Loucy (cell line): ENCODE data around the gene CYP27A1.

Experiments
- H2AFZ ChIP-seq: fragments of 200-600 bp; sonication (generic); 2 replicates; pipeline ENCODE4 v1.6.0; 2016; ENCODE audit warnings: antibody characterized with exemption, mild to moderate bottlenecking, low read length, moderate library complexity
- H3F3A ChIP-seq: fragments of 200-600 bp; 2 replicates; pipeline ENCODE4 v1.6.0; 2016; ENCODE audit warnings: antibody characterized with exemption, low read depth, mild to moderate bottlenecking
- H3K27me3 ChIP-seq: fragments of 200-600 bp; sonication (generic); 2 replicates; pipeline ENCODE4 v1.6.1; 2014; ENCODE audit warnings: low read length, mild to moderate bottlenecking; ENCODE audit not compliant: insufficient read depth, poor library complexity, severe bottlenecking
- H3K36me3 ChIP-seq: fragments of 200-600 bp; sonication (generic); 2 replicates; pipeline ENCODE4 v1.6.1; 2016; ENCODE audit warnings: low read length; ENCODE audit not compliant: insufficient read depth
- H3K4me1 ChIP-seq: fragments of 200-600 bp; sonication (generic); 2 replicates; pipeline ENCODE4 v1.5.1; 2014; ENCODE audit warnings: low read length, mild to moderate bottlenecking; ENCODE audit not compliant: insufficient read depth, poor library complexity, severe bottlenecking
- H3K4me2 ChIP-seq: fragments of 200-600 bp; sonication (generic); 2 replicates; pipeline ENCODE4 v1.6.0; 2014; ENCODE audit warnings: antibody characterized with exemption, low read length, low read depth, mild to moderate bottlenecking; ENCODE audit not compliant: poor library complexity, severe bottlenecking
- H3K4me3 ChIP-seq: fragments of 200-600 bp; sonication (generic); 2 replicates; pipeline ENCODE4 v1.5.1; 2014; ENCODE audit warnings: low read length, mild to moderate bottlenecking, mixed read lengths; ENCODE audit not compliant: poor library complexity, severe bottlenecking
- H3K79me2 ChIP-seq: fragments of 200-600 bp; sonication (generic); 2 replicates; pipeline ENCODE4 v1.6.1; 2014; ENCODE audit warnings: low read length; ENCODE audit not compliant: insufficient read depth
- H3K9ac ChIP-seq: fragments of 200-600 bp; sonication (generic); 2 replicates; pipeline ENCODE4 v1.6.0; 2014; ENCODE audit warnings: mild to moderate bottlenecking, low read depth, low read length, moderate library complexity; ENCODE audit not compliant: poor library complexity, severe bottlenecking
- H3K9me2 ChIP-seq: fragments of 200-600 bp; sonication (generic); replicated peaks from 2 replicates; pipeline ENCODE4 v1.6.1; 2016; ENCODE audit warnings: low read depth, low read length, mixed read lengths
- H3K9me3 ChIP-seq: fragments of 200-600 bp; sonication (generic); 2 replicates; pipeline ENCODE4 v1.6.1; 2014; ENCODE audit warnings: mild to moderate bottlenecking, antibody characterized with exemption, low read length, low read depth; ENCODE audit not compliant: insufficient read depth
- H4K20me1 ChIP-seq: fragments of 200-600 bp; sonication (generic); 2 replicates; pipeline ENCODE4 v1.6.0; 2014; ENCODE audit warnings: antibody characterized with exemption, low read length, mild to moderate bottlenecking; ENCODE audit not compliant: insufficient read depth, poor library complexity, severe bottlenecking
- EZH2phosphoT487 ChIP-seq: fragments of 200-600 bp; IDR thresholded peaks from 2 replicates; pipeline ENCODE4 v1.6.1; 2018; ENCODE audit warnings: antibody characterized with exemption, mild to moderate bottlenecking, moderate library complexity, borderline replicate concordance
- TF ChIP-seq, protein P1 (sequence below): fragments of 200-600 bp; sonication (generic); conservative IDR thresholded peaks from 2 replicates; pipeline ENCODE4 v1.5.1; 2014; ENCODE audit warnings: mild to moderate bottlenecking, antibody characterized with exemption, low read length

The CYP27A1 gene

DNA sequence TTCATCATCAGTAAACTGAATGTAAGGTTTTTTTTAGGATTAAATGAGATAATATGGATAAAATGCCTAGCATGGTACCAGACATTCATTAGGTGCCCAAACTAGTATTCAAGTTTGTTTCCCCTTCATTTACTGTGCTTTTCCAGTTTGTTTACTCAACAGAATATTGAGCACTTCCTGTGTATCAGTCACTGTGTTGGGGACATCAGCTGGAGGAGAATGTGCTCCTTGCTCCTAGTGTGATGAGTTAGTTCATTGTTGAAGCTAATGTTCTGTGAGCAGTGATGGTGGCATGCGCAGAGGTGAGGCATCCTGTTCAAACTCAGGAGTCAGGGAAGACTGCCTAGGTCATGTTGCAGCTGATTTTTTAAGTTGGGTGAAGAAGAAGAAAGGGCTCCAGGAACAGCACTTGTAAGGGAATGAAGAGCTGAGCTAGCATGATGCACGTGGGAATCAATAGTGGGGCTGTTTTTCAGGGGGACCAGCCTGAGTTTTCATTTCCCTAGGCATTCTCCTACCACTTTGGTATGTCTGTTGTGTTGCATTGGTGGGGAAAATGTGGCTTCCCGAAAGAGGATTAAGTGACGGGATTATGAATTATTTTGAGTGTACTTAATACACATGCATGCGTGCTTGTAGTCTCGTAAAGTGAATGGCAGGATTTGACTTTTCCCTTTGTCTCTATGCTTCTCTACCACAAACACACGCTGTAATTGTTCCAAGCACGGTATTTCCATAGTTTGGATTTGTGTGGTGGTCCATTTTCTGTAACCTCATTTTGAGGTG, 47.6 kb upstream of the CYP27A1 start:
- Histone ChIP-seq H3K4me1 (no peaks in the 10 kb centered on the region), H3K27me3 (no peaks in the 10 kb centered on the region), H3K4me2 (no peak overlapping the region), H3K79me2 (peaks cover 2% of the 10 kb centered on the region; the same call in 1 of the 2 replicates), H2AFZ (no peak overlapping the region), H3K36me3 (peaks cover 29% of the 10 kb centered on the region), H3K9ac (no peak overlapping the region), H3K4me3 (no peak overlapping the region), H3K9me3 (no peaks in the 10 kb centered on the region), H3K9me2 (no peaks in the 10 kb centered on the region), H4K20me1 (no peaks in the 10 kb centered on the region), H3F3A (no peaks in the 10 kb centered on the region)
- TF ChIP-seq, protein P1, sequence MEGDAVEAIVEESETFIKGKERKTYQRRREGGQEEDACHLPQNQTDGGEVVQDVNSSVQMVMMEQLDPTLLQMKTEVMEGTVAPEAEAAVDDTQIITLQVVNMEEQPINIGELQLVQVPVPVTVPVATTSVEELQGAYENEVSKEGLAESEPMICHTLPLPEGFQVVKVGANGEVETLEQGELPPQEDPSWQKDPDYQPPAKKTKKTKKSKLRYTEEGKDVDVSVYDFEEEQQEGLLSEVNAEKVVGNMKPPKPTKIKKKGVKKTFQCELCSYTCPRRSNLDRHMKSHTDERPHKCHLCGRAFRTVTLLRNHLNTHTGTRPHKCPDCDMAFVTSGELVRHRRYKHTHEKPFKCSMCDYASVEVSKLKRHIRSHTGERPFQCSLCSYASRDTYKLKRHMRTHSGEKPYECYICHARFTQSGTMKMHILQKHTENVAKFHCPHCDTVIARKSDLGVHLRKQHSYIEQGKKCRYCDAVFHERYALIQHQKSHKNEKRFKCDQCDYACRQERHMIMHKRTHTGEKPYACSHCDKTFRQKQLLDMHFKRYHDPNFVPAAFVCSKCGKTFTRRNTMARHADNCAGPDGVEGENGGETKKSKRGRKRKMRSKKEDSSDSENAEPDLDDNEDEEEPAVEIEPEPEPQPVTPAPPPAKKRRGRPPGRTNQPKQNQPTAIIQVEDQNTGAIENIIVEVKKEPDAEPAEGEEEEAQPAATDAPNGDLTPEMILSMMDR = no peak
- TF ChIP-seq EZH2phosphoT487 = no peak

DNA sequence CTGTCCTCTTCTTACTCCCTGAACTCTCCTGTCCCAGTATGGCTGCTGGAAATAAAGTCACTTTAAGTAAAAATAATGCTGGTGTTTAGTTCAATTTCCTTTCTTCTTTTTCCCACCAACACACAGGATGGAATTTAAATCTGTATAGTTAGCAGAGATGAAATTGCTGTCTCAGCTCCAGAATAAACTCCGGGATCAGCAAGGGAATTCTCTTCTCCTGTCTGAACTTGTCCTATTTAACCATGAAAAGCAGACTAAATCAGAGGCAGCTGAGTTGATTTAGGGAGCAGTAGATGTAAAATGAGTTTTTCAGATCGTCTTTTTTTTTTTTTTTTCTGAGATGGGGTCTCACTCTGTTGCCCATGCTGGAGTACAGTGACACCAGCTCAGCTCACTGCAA, 45.4 kb upstream of the CYP27A1 start:
- no peaks in the 10 kb centered on the region for H3K9me2 ChIP-seq
- peaks cover 51% of the 10 kb centered on the region for H3K36me3 ChIP-seq
- H3K9me3 ChIP-seq = no peaks in the 10 kb centered on the region
- H3K4me1 ChIP-seq = no peaks in the 10 kb centered on the region
- H3K79me2 ChIP-seq = peaks cover 2% of the 10 kb centered on the region; the same call in 1 of the 2 replicates
- H3K27me3 ChIP-seq = no peaks in the 10 kb centered on the region
- no peak for TF ChIP-seq EZH2phosphoT487
- H3K4me2 ChIP-seq = no peak overlapping the region
- H3K4me3 ChIP-seq = no peak overlapping the region
- H4K20me1 ChIP-seq = no peaks in the 10 kb centered on the region
- no peak overlapping the region for H3K9ac ChIP-seq
- no peaks in the 10 kb centered on the region for H3F3A ChIP-seq
- H2AFZ ChIP-seq = no peak overlapping the region

DNA sequence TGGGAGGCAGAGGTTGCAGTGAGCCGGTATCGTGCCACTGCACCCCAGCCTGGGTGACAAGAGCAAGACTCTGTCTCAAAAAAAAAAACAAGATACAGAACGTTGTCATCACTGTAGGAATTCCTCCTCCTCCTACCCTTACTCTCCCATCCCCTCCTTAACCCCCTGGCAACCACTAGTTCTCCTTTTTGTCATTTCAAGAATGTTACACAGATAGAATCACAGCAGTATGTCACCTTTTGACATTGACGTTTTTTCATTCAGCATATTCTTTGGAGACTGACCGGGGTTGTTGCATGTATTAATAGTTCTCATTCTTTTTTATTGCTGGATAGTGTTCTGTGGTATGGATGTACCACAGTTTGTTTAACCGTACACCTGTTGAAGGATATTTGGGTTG, 38.9 kb upstream of the CYP27A1 start:
- Histone ChIP-seq H3K9ac (no peak overlapping the region), H3K9me3 (no peaks in the 10 kb centered on the region), H3K36me3 (peaks cover 83% of the 10 kb centered on the region), H3K4me1 (no peaks in the 10 kb centered on the region), H3K9me2 (no peaks in the 10 kb centered on the region), H3K4me2 (no peak overlapping the region), H3K27me3 (no peaks in the 10 kb centered on the region), H3K79me2 (no peaks in the 10 kb centered on the region), H3F3A (no peaks in the 10 kb centered on the region), H4K20me1 (no peaks in the 10 kb centered on the region), H3K4me3 (no peak overlapping the region), H2AFZ (no peak overlapping the region)
- no peak for TF ChIP-seq EZH2phosphoT487
- TF ChIP-seq, protein P1 = no peak

DNA sequence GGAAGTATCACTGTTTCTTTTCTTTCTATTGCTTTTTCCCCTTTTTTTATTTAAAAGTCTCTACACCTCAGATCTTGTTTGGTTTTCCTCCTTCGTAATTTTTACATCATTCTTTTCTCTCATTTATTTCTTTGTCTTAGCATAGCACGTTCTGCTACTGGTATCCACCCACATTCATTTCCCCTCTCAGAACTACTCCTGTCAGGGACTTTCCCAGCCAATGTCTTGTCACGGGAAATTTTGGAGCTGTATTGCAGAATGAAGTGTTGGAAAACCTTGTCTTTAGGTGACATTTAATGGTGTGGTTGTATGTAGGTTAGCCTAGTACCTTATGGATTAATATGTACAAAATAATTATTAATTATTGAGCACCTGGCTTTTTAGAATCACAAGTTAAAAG, 37.3 kb upstream of the CYP27A1 start:
- no peaks in the 10 kb centered on the region for H3K79me2 ChIP-seq
- H2AFZ ChIP-seq = no peak overlapping the region
- no peak overlapping the region for H3K4me2 ChIP-seq
- H3K9me2 ChIP-seq = no peaks in the 10 kb centered on the region
- no peaks in the 10 kb centered on the region for H3F3A ChIP-seq
- peaks cover 81% of the 10 kb centered on the region for H3K36me3 ChIP-seq
- no peaks in the 10 kb centered on the region for H3K4me1 ChIP-seq
- no peaks in the 10 kb centered on the region for H3K27me3 ChIP-seq
- no peaks in the 10 kb centered on the region for H4K20me1 ChIP-seq
- no peak for TF ChIP-seq EZH2phosphoT487
- H3K4me3 ChIP-seq = no peak overlapping the region
- H3K9ac ChIP-seq = no peak overlapping the region
- H3K9me3 ChIP-seq = no peaks in the 10 kb centered on the region
